Esophagus muscularis mucosa (tissue), 4 donors: ENCODE data around the gene SDC4.

Experiments used
- EP300 ChIP-seq: sonication (generic); formaldehyde crosslinking; IDR thresholded peaks from one replicate; pipeline ENCODE4 v1.6.1; 2017; ENCODE audit warnings: antibody characterized with exemption
- POLR2A ChIP-seq: fragments of 450-650 bp; IDR thresholded peaks from one replicate; pipeline ENCODE4 v1.6.1; 2017; ENCODE audit warnings: antibody characterized with exemption, moderate library complexity, mild to moderate bottlenecking, low read depth
- POLR2AphosphoS5 ChIP-seq, 2 donors: sonication (generic); formaldehyde crosslinking; IDR thresholded peaks; one replicate each; pipeline ENCODE4 v1.6.1; 2017; ENCODE audit warnings: antibody characterized with exemption in 2 of 2
- TF ChIP-seq, protein P1 (sequence below), 3 experiments: fragments of 200-600 bp in 2 of 3; fragments of 450-650 bp in 1 of 3; sonication (generic) in 2 of 3; IDR thresholded peaks; one replicate each; pipeline ENCODE4 v1.5.1; 2017 to 2019; ENCODE audit warnings: antibody characterized with exemption in 3 of 3, mild to moderate bottlenecking in 2 of 3, moderate library complexity in 1 of 3

- no peak for TF ChIP-seq EP300
- no peak for TF ChIP-seq POLR2A
- TF ChIP-seq, protein P1, sequence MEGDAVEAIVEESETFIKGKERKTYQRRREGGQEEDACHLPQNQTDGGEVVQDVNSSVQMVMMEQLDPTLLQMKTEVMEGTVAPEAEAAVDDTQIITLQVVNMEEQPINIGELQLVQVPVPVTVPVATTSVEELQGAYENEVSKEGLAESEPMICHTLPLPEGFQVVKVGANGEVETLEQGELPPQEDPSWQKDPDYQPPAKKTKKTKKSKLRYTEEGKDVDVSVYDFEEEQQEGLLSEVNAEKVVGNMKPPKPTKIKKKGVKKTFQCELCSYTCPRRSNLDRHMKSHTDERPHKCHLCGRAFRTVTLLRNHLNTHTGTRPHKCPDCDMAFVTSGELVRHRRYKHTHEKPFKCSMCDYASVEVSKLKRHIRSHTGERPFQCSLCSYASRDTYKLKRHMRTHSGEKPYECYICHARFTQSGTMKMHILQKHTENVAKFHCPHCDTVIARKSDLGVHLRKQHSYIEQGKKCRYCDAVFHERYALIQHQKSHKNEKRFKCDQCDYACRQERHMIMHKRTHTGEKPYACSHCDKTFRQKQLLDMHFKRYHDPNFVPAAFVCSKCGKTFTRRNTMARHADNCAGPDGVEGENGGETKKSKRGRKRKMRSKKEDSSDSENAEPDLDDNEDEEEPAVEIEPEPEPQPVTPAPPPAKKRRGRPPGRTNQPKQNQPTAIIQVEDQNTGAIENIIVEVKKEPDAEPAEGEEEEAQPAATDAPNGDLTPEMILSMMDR (IDR thresholded peaks at IDR 0.05): no peak
- TF ChIP-seq POLR2AphosphoS5 (IDR thresholded peaks at IDR 0.05): no peak
Observed at GRCh38 chr20:45368221-45368980, 20.2 kb upstream of the SDC4 start.
